Lower leg skin (tissue), 4 donors: Measurements from ENCODE around the gene GNB1. TPM values are rescaled to one million over a fixed set of nuclear protein-coding genes. Genes with fewer than 3 reads are reported as not detected.

Experiments used
- DNase-seq, 2 donors: peaks; one replicate each; pipeline ENCODE4 v3.0.0-alpha.2; 2019; ENCODE audit warnings: low spot score in 2 of 2
- H3K4me3 ChIP-seq: fragments of 200-600 bp; sonication (generic); 2 replicates; pipeline ENCODE4 v1.5.1; 2017; ENCODE audit warnings: mild to moderate bottlenecking, low read depth; ENCODE audit not compliant: poor library complexity, severe bottlenecking
- CTCF ChIP-seq, 3 donors: fragments of 450-650 bp; IDR thresholded peaks; one replicate each; pipeline ENCODE4 v1.5.1; 2016; ENCODE audit warnings: antibody characterized with exemption in 3 of 3, mild to moderate bottlenecking in 3 of 3, moderate library complexity in 2 of 3
- POLR2A ChIP-seq, 2 donors: fragments of 450-650 bp; IDR thresholded peaks; one replicate each; pipeline ENCODE4 v1.6.1; 2016 to 2017; ENCODE audit warnings: antibody characterized with exemption in 2 of 2, mild to moderate bottlenecking in 1 of 2, moderate library complexity in 1 of 2
- WGBS, 2 donors: methylation state at CpG; one replicate each; pipeline ENCODE4 v1.1.5; 2018; 5-methylcytosine and 5-hydroxymethylcytosine counted together
- intact Hi-C: fragments of 100-400 bp; cut with DNase I; formaldehyde crosslinking; loops from one replicate; pipeline ENCODE4 v1.15.0; 2023; ENCODE audit warnings: low total_unique reads
- total RNA-seq, 4 donors: library from RNA; depleted of rRNA; stranded (reverse); fragments of >200 nt; gene quantifications; one replicate each; pipeline ENCODE4 v1.1.0, GENCODE V29; 2016

Gene GNB1
- total RNA-seq, 4 donors from 2014 or later: 103 to 141 (median 123) TPM

- peak; percentile 76 to 95 for DNase-seq
- intact Hi-C loops: no loop called here
- H3K4me3 ChIP-seq: peak overlapping the region; percentile 18
- 2% methylated on average over 24 to 25 of the region's 68 CpGs for WGBS, 2 donors
- no peak for TF ChIP-seq POLR2A (IDR thresholded peaks at IDR 0.05)
These were observed 112.1 kb downstream of the GNB1 start for GRCh38 chr1:1778663-1779319.

- peak within 1 kb of the TSS; percentile 63 for H3K4me3 ChIP-seq
- intact Hi-C loops: no loop called here
- peak in 1 of 2 donors; percentile 90 for DNase-seq
- TF ChIP-seq POLR2A (IDR thresholded peaks at IDR 0.05) (no peak), CTCF (IDR thresholded peaks at IDR 0.05) (no peak)
- WGBS, 2 donors: 0 to 1% methylated on average over 37 to 56 of the region's 99 CpGs
These were observed 112.8 kb downstream of the GNB1 start, which contains the start of gene NADK for GRCh38 chr1:1777950-1778662. TSS of gene NADK (minus strand) at chr1:1778470. CDS start at chr1:1765406, 13,064 bp downstream.

GRCh38 chr1:1777583-1777899 is 113.3 kb downstream of the GNB1 start:
- H3K4me3 ChIP-seq: peak overlapping the region; percentile 63
- intact Hi-C loops: no loop called here
- 1 to 2% methylated on average over 6 of the region's 6 CpGs for WGBS, 2 donors
- TF ChIP-seq POLR2A (IDR thresholded peaks at IDR 0.05): no peak
- TF ChIP-seq CTCF (IDR thresholded peaks at IDR 0.05): no peak
- peak; percentile 67 to 87 for DNase-seq

GRCh38 chr1:1776672-1777582 is 114.0 kb downstream of the GNB1 start:
- WGBS, 2 donors: 54 to 57% methylated on average over 9 of the region's 9 CpGs
- intact Hi-C loops: no loop called here
- H3K4me3 ChIP-seq: no peak overlapping the region
- no peak for DNase-seq
- TF ChIP-seq POLR2A (IDR thresholded peaks at IDR 0.05) (no peak), CTCF (IDR thresholded peaks at IDR 0.05) (no peak)

DNA sequence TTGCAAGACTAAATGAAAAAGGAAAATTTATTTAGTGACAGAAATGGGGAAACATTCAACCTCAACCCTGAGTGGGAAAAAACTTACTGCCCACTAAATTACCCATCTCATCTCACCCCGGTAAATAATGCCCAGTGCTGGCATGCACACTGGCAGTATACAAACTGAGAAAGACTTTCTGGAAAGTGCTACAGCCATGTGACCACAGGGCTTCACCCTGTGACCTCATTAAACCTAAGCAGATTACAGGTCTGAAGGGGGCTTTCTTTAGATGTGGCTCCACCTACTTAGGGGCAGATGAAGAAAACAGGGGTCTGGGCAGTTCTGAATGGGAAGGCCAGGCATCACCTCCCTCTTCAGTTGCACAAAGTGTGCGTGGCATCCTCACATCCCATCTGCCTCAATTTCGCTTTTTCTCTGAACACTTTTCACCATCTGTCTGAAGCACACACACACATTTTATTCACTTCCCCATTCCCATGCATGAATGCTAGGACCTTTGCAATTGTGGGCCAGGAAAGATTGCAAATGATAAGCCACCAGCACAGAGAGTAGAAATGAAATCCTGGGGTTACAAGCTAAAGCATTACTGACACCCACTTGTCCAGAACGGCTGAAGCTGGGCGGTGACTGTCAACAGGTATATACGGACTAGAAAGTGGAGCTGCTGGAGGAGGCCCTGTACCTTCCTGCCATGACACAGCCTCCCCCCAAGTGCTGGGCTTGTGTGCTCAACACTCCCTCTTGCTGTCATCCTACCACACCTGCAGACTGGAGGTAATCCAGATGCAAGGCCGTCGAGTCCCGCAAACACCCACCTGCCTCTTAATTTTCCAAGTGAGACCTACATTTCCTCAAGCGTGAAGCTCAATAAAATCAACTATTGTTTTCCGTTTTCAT is 115.3 kb downstream of the GNB1 start:
- H3K4me3 ChIP-seq: no peak overlapping the region
- intact Hi-C loops: no loop called here
- TF ChIP-seq CTCF (IDR thresholded peaks at IDR 0.05) (no peak), POLR2A (IDR thresholded peaks at IDR 0.05) (no peak)

More for the DNA sequence above, 115.3 kb downstream of the GNB1 start:
- no peak for DNase-seq
- 70 to 71% methylated on average over 11 of the region's 11 CpGs for WGBS, 2 donors
